ENCODE measurements around the gene GAB2.

The GAB2 gene

DNA sequence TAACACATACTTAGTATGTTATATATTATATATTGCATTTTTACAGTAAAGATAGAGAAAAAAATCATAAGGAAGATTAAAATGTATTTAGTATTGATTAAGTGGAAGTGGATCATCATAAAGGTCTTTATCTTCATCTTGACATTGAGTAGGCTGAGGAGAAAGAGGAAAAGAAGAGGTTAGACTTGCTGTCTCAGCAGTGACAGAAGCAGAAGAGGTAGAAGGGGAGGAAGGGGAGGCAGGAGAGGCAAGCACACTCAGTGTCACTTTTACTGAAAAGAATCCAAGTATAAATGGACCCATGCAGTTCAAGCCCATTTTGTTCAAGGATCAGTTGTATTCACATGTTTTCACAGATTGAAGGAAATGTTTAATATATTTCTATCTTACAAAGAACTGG is 69.7 kb downstream of the GAB2 start:
- Histone ChIP-seq H3K36me3 (ENCODE audit: insufficient read depth, low read depth, low read length) (no peaks in the 10 kb centered on the region), H3K27me3 (ENCODE audit: insufficient read depth, low read length) (no peaks in the 10 kb centered on the region), H3K9me3 (ENCODE audit: insufficient read depth, low read depth, low read length) (no peaks in the 10 kb centered on the region), H3K4me1 (ENCODE audit: insufficient read depth, low read length) (peaks cover 15% of the 10 kb centered on the region), H3K9ac (ENCODE audit: low read depth, low read length) (no peak overlapping the region), H3K4me3 (ENCODE audit: low read length) (no peak overlapping the region), H3K27ac (ENCODE audit: low read length) (no peak overlapping the region)

DNA sequence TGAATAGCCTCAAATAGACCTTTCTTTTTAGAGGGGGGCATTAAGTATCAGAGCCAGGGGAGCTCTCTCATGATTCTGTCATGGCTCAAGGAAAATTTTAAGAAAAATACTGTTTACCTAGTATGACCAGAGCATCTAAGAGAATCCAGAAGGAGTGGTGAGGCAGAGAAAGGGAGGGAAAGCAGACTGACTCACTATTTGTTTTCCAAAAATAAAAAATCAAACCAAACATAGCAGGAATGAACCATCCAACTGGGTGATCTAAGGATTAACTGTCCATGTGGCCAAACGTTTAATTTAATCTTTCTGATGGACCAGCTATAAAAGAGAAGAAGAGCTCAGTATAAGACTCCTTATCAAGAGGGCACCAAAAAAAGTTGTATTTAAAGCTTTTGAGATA is 70.8 kb downstream of the GAB2 start:
- no peak overlapping the region for H3K9ac ChIP-seq (ENCODE audit: low read depth, low read length)
- H3K9me3 ChIP-seq (ENCODE audit: insufficient read depth, low read depth, low read length), result no peaks in the 10 kb centered on the region
- H3K4me3 ChIP-seq (ENCODE audit: low read length), result no peak overlapping the region
- H3K27ac ChIP-seq (ENCODE audit: low read length), result no peak overlapping the region
- no peaks in the 10 kb centered on the region for H3K27me3 ChIP-seq (ENCODE audit: insufficient read depth, low read length)
- H3K36me3 ChIP-seq (ENCODE audit: insufficient read depth, low read depth, low read length), result no peaks in the 10 kb centered on the region
- peaks cover 15% of the 10 kb centered on the region for H3K4me1 ChIP-seq (ENCODE audit: insufficient read depth, low read length)

DNA sequence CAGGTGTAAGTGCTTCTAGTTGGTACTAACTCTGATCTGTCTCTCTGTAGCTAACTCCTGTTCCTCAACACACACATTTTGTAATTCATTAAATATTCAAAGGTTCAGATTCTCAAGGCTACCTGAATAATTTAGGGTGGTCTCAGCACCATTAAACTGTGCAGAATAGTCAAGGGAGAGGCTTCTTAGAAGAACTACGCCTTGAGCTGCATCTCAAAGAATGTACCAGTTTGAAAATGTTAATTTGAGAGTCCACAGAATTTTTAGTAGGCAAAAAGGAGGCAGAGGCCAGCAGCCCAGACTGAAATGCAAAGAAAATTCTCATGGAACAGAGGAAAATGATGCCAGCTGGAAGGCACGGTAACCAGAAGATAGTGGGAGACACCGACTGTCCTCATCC is 72.2 kb downstream of the GAB2 start:
- Histone ChIP-seq H3K27ac (ENCODE audit: low read length) (no peak overlapping the region), H3K4me1 (ENCODE audit: insufficient read depth, low read length) (peaks cover 6% of the 10 kb centered on the region; the same call in 1 of the 2 replicates), H3K9ac (ENCODE audit: low read depth, low read length) (no peak overlapping the region), H3K4me3 (ENCODE audit: low read length) (no peak overlapping the region), H3K36me3 (ENCODE audit: insufficient read depth, low read depth, low read length) (no peaks in the 10 kb centered on the region), H3K9me3 (ENCODE audit: insufficient read depth, low read depth, low read length) (no peaks in the 10 kb centered on the region), H3K27me3 (ENCODE audit: insufficient read depth, low read length) (no peaks in the 10 kb centered on the region)

DNA sequence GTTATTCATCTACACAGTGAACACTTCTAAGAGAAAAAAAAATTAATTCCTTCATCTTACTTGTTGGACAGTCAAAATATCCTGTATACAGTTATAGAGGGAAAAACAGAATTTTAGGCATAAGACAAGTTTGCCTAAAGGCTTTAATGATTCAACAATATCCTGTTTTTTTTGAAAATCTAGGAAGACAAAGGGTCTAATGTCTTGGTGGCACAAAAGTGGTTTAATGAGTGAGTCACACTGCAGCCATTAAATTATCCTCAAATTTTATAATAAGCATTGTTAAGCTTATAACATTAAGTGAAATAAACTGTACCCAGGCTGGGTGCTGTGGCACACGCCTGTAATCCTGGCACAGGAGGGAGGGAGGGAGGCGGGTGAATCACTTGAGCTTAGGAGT is 72.9 kb downstream of the GAB2 start:
- no peak overlapping the region for H3K9ac ChIP-seq (ENCODE audit: low read depth, low read length)
- H3K4me1 ChIP-seq (ENCODE audit: insufficient read depth, low read length), result peaks cover 2% of the 10 kb centered on the region; the same call in 1 of the 2 replicates
- H3K9me3 ChIP-seq (ENCODE audit: insufficient read depth, low read depth, low read length), result no peaks in the 10 kb centered on the region
- no peak overlapping the region for H3K27ac ChIP-seq (ENCODE audit: low read length)
- H3K36me3 ChIP-seq (ENCODE audit: insufficient read depth, low read depth, low read length), result no peaks in the 10 kb centered on the region
- no peaks in the 10 kb centered on the region for H3K27me3 ChIP-seq (ENCODE audit: insufficient read depth, low read length)
- no peak overlapping the region for H3K4me3 ChIP-seq (ENCODE audit: low read length)

DNA sequence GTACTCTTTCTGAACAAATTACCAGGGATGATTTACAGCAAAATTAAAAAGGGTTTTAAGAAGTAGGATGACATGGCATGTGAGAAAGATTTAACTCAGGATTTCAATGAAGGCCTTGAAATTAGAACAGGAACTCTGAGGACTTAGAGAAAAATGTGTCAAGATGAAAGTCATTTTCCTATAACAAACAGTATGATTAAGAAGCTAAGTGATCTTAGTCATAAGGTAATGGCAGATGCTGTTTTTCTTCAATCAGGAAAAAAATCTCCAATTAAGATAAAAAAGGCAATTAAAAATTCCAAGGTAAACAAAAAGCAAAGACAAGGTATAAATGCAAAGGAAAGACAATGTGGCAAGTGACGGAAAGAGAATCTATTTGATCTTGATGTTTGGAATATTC is 73.5 kb downstream of the GAB2 start:
- Histone ChIP-seq H3K4me3 (ENCODE audit: low read length) (no peak overlapping the region), H3K27me3 (ENCODE audit: insufficient read depth, low read length) (no peaks in the 10 kb centered on the region), H3K9ac (ENCODE audit: low read depth, low read length) (no peak overlapping the region), H3K27ac (ENCODE audit: low read length) (no peak overlapping the region), H3K4me1 (ENCODE audit: insufficient read depth, low read length) (no peaks in the 10 kb centered on the region), H3K9me3 (ENCODE audit: insufficient read depth, low read depth, low read length) (no peaks in the 10 kb centered on the region), H3K36me3 (ENCODE audit: insufficient read depth, low read depth, low read length) (no peaks in the 10 kb centered on the region)

DNA sequence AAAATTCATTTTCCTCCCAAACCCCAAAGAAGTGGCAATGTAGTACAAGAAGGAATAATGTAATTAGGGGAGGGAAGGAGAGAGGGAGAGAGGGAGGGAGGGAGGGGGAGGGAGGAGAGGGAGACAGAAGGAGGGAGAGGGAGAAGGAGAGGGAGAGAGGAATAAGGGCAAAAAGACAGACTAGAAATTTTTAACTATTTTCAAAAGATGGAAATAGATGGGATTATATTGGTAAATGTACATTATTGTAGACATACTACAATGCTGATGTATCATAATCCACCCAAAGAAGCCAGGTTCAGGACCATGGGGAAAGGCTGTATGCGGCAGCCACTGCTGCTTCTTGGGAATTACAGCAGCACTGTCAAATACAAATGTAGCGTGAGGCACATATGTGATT is 74.3 kb downstream of the GAB2 start:
- Histone ChIP-seq H3K36me3 (ENCODE audit: insufficient read depth, low read depth, low read length) (no peaks in the 10 kb centered on the region), H3K9me3 (ENCODE audit: insufficient read depth, low read depth, low read length) (no peaks in the 10 kb centered on the region), H3K4me1 (ENCODE audit: insufficient read depth, low read length) (no peaks in the 10 kb centered on the region), H3K4me3 (ENCODE audit: low read length) (no peak overlapping the region), H3K9ac (ENCODE audit: low read depth, low read length) (no peak overlapping the region), H3K27ac (ENCODE audit: low read length) (no peak overlapping the region), H3K27me3 (ENCODE audit: insufficient read depth, low read length) (no peaks in the 10 kb centered on the region)

DNA sequence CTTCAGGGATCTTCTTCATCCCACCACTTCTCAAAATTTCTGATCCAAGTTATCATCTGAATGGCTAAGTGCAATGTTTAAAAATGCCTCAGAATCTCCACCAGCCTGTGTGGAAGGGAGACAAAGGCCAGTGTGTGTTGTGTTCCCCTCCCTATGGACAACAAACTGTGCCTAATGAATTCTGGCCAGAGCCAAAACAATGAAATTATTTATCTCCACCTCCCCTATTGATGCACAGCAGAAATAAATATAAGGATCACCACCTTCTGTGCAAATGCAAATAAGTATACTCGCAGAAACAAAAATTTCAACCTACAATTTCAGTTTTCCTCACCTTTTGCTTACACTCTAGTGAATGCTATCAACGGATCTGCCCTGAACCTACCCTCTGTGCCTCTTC is 75.8 kb downstream of the GAB2 start:
- no peaks in the 10 kb centered on the region for H3K36me3 ChIP-seq (ENCODE audit: insufficient read depth, low read depth, low read length)
- no peak overlapping the region for H3K4me3 ChIP-seq (ENCODE audit: low read length)
- no peaks in the 10 kb centered on the region for H3K27me3 ChIP-seq (ENCODE audit: insufficient read depth, low read length)
- no peak overlapping the region for H3K9ac ChIP-seq (ENCODE audit: low read depth, low read length)
- H3K27ac ChIP-seq (ENCODE audit: low read length), result no peak overlapping the region
- H3K4me1 ChIP-seq (ENCODE audit: insufficient read depth, low read length), result 0 out of 2 replicates have a peak, but pooled peaks cover 4% of the 10 kb centered on the region
- H3K9me3 ChIP-seq (ENCODE audit: insufficient read depth, low read depth, low read length), result no peaks in the 10 kb centered on the region

DNA sequence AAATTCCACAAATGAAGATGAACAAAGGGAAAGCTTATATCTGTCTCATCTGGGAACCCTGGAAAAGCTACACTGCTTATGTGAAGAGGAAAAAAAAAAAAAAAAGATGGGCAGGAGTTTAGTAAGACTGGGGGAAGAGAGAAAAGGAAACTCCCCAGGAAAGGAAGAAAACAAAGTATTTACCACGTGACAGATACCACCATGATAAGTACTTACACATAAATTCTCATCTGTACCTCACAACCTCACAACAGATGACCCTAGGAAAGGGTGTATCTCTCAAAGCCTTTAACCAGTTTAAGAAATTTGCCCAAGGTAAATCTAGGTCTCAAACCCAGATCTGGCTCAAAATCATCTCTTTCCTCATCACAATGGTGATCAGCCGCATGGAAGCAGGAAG is 77.1 kb downstream of the GAB2 start:
- Histone ChIP-seq H3K9ac (ENCODE audit: low read depth, low read length) (no peak overlapping the region), H3K36me3 (ENCODE audit: insufficient read depth, low read depth, low read length) (no peaks in the 10 kb centered on the region), H3K27ac (ENCODE audit: low read length) (no peak overlapping the region), H3K4me3 (ENCODE audit: low read length) (no peak overlapping the region), H3K27me3 (ENCODE audit: insufficient read depth, low read length) (no peaks in the 10 kb centered on the region), H3K4me1 (ENCODE audit: insufficient read depth, low read length) (0 out of 2 replicates have a peak, but pooled peaks cover 4% of the 10 kb centered on the region), H3K9me3 (ENCODE audit: insufficient read depth, low read depth, low read length) (no peaks in the 10 kb centered on the region)

DNA sequence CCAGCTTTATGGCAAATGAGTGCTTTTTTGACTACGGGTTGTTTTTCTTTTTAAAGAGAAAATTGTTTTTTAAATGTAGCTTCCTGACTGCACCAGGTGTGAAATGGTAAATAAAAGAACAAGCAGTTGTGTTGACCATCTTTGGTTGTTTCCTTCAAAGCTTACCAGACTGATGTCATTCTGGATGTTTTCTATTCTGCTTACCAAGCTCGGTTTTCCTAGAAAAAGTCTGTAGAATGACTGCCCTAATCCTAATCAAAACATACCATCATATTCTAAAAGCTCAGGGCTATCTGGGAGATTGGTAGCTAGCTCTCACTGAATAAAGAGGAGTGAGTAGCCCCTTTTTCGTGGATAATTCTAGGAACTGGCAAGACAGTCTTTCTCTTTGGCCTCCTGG is 77.7 kb downstream of the GAB2 start:
- H3K4me3 ChIP-seq (ENCODE audit: low read length), result no peak overlapping the region
- H3K27me3 ChIP-seq (ENCODE audit: insufficient read depth, low read length), result no peaks in the 10 kb centered on the region
- H3K9ac ChIP-seq (ENCODE audit: low read depth, low read length), result no peak overlapping the region
- H3K4me1 ChIP-seq (ENCODE audit: insufficient read depth, low read length), result 0 out of 2 replicates have a peak, but pooled peaks cover 4% of the 10 kb centered on the region
- no peaks in the 10 kb centered on the region for H3K36me3 ChIP-seq (ENCODE audit: insufficient read depth, low read depth, low read length)
- H3K27ac ChIP-seq (ENCODE audit: low read length), result no peak overlapping the region
- H3K9me3 ChIP-seq (ENCODE audit: insufficient read depth, low read depth, low read length), result no peaks in the 10 kb centered on the region

DNA sequence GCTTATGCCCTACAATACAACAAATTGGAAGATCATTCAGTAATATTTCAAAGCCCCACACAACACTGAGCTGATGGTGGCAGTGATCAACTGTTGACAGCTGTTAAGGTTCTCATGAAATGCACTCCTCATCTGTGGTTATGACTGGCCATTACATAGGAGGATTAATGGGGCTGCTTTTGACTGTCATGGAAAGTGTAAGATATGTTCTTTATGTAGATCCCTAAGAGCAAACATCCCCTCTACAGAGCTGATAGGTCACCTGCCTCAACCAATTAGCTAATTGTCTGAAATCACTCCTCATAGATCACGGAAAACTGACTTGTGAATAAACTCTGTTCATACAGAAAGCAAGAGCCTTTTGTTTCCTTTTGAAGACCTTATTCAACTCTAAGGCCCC is 78.1 kb downstream of the GAB2 start:
- H3K36me3 ChIP-seq (ENCODE audit: insufficient read depth, low read depth, low read length), result no peaks in the 10 kb centered on the region
- no peak overlapping the region for H3K4me3 ChIP-seq (ENCODE audit: low read length)
- H3K27ac ChIP-seq (ENCODE audit: low read length), result no peak overlapping the region
- no peaks in the 10 kb centered on the region for H3K9me3 ChIP-seq (ENCODE audit: insufficient read depth, low read depth, low read length)
- H3K9ac ChIP-seq (ENCODE audit: low read depth, low read length), result no peak overlapping the region
- H3K4me1 ChIP-seq (ENCODE audit: insufficient read depth, low read length), result 0 out of 2 replicates have a peak, but pooled peaks cover 4% of the 10 kb centered on the region
- no peaks in the 10 kb centered on the region for H3K27me3 ChIP-seq (ENCODE audit: insufficient read depth, low read length)

DNA sequence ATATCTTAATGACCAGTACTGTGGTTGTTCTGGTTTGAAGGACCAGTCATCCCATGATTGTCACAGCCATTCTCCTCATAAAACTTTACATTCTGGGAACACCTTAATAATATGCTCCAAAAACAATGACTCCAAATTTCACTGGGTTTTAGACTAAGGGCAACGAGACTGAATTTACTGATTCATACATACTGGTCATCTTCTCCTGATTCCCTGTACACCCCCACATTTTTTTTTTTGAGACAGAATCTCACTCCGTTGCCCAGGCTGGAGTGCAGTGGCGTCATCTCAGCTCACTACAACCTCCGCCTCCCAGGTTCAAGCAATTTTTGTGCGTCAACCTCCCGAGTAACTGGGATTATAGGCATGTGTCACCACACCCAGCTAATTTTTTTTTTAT is 78.9 kb downstream of the GAB2 start:
- no peaks in the 10 kb centered on the region for H3K9me3 ChIP-seq (ENCODE audit: insufficient read depth, low read depth, low read length)
- no peak overlapping the region for H3K9ac ChIP-seq (ENCODE audit: low read depth, low read length)
- no peaks in the 10 kb centered on the region for H3K36me3 ChIP-seq (ENCODE audit: insufficient read depth, low read depth, low read length)
- H3K4me1 ChIP-seq (ENCODE audit: insufficient read depth, low read length), result 0 out of 2 replicates have a peak, but pooled peaks cover 4% of the 10 kb centered on the region
- H3K4me3 ChIP-seq (ENCODE audit: low read length), result no peak overlapping the region
- H3K27ac ChIP-seq (ENCODE audit: low read length), result no peak overlapping the region
- no peaks in the 10 kb centered on the region for H3K27me3 ChIP-seq (ENCODE audit: insufficient read depth, low read length)

DNA sequence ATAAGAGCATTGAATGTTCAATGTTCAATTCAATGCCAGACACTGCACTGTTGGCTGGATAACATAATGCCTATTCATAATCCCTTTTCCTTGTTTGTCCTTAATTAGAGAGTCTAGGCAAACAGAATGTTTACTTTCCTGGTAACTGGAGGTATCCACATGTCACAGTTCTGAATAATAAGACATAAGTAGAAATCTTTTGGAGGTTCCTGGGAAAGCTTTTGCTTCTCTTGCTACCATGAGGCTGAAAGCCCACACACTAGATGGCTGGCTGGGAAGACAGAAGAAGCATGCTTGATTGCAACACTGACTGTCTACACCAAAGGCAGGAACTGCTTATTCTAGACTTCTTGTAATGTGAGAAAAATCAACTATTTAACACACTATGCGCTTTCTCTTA is 79.5 kb downstream of the GAB2 start:
- Histone ChIP-seq H3K9me3 (ENCODE audit: insufficient read depth, low read depth, low read length) (no peaks in the 10 kb centered on the region), H3K27me3 (ENCODE audit: insufficient read depth, low read length) (no peaks in the 10 kb centered on the region), H3K4me3 (ENCODE audit: low read length) (no peak overlapping the region), H3K36me3 (ENCODE audit: insufficient read depth, low read depth, low read length) (no peaks in the 10 kb centered on the region), H3K9ac (ENCODE audit: low read depth, low read length) (no peak overlapping the region), H3K27ac (ENCODE audit: low read length) (no peak overlapping the region), H3K4me1 (ENCODE audit: insufficient read depth, low read length) (0 out of 2 replicates have a peak, but pooled peaks cover 4% of the 10 kb centered on the region)

DNA sequence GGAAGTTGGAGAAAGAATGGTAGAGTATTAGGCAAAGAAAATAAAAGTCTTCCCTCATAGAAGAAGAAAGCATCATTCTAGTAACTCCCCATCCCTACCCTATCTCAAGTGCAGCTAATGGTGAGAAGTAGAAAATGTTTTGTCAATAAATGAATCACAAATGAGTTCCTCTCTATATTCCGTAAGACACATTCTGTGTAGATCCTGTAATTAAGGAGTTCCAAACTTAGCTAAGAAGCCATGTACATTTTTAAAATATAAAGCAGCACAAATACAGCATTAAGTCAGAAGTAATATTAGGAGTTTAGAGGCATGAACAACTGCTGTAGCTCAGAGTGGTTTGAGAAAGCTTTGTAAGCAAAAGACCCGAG is 80.1 kb downstream of the GAB2 start:
- H3K4me3 ChIP-seq (ENCODE audit: low read length), result no peak overlapping the region

More for the DNA sequence above, 80.1 kb downstream of the GAB2 start:
- Histone ChIP-seq H3K27ac (ENCODE audit: low read length) (no peak overlapping the region), H3K9ac (ENCODE audit: low read depth, low read length) (no peak overlapping the region), H3K27me3 (ENCODE audit: insufficient read depth, low read length) (no peaks in the 10 kb centered on the region), H3K9me3 (ENCODE audit: insufficient read depth, low read depth, low read length) (no peaks in the 10 kb centered on the region), H3K4me1 (ENCODE audit: insufficient read depth, low read length) (0 out of 2 replicates have a peak, but pooled peaks cover 4% of the 10 kb centered on the region), H3K36me3 (ENCODE audit: insufficient read depth, low read depth, low read length) (no peaks in the 10 kb centered on the region)

Data from iPS-20b (cell line).